Measurements from ENCODE around the gene CTU2.

The CTU2 gene

GRCh38 chr16:88743693-88744576 is 37.6 kb downstream of the CTU2 start:
- peak; percentile 34 for DNase-seq (ENCODE audit: low spot score)

GRCh38 chr16:88744577-88745521 is 38.5 kb downstream of the CTU2 start:
- DNase-seq (ENCODE audit: low spot score), result no peak

- no peak for DNase-seq (ENCODE audit: low spot score)
Measured at GRCh38 chr16:88746506-88746905, 40.2 kb downstream of the CTU2 start.

- DNase-seq (ENCODE audit: low spot score), result no peak
Measured at GRCh38 chr16:88747588-88748301, 41.4 kb downstream of the CTU2 start.

- no peak for DNase-seq (ENCODE audit: low spot score)
Measured at GRCh38 chr16:88748364-88748763, 42.1 kb downstream of the CTU2 start.

- DNase-seq (ENCODE audit: low spot score), result no peak
Measured at GRCh38 chr16:88749358-88749757, 43.1 kb downstream of the CTU2 start.

GRCh38 chr16:88750854-88751253 is 44.6 kb downstream of the CTU2 start:
- DNase-seq (ENCODE audit: low spot score), result no peak

- no peak for DNase-seq (ENCODE audit: low spot score)
Measured at GRCh38 chr16:88752386-88753002, 46.2 kb downstream of the CTU2 start.

- DNase-seq (ENCODE audit: low spot score), result no peak
Measured at GRCh38 chr16:88753191-88753590, 46.9 kb downstream of the CTU2 start.

GRCh38 chr16:88753602-88754001 is 47.3 kb downstream of the CTU2 start:
- DNase-seq (ENCODE audit: low spot score), result no peak

GRCh38 chr16:88754109-88754911 is 48.0 kb downstream of the CTU2 start:
- no peak for DNase-seq (ENCODE audit: low spot score)

GRCh38 chr16:88754912-88755744 is 48.8 kb downstream of the CTU2 start:
- DNase-seq (ENCODE audit: low spot score), result no peak

- no peak for DNase-seq (ENCODE audit: low spot score)
Measured at GRCh38 chr16:88755745-88756443, 49.6 kb downstream of the CTU2 start.

- DNase-seq (ENCODE audit: low spot score), result no peak
Measured at GRCh38 chr16:88758227-88758943, 52.1 kb downstream of the CTU2 start.

- no peak for DNase-seq (ENCODE audit: low spot score)
Measured at GRCh38 chr16:88758944-88759244, 52.6 kb downstream of the CTU2 start.

GRCh38 chr16:88759245-88759975 is 53.1 kb downstream of the CTU2 start:
- DNase-seq (ENCODE audit: low spot score), result no peak

- DNase-seq (ENCODE audit: low spot score), result no peak
Measured at GRCh38 chr16:88759976-88760350, 53.7 kb downstream of the CTU2 start.

Measured in LoVo (cell line).